Left hindlimb (tissue), 1 donor: Measurements from ENCODE around the gene PRR27.
"Not testable (repeated sequence)": the region's sequence is repeated elsewhere in the genome, so short reads cannot be mapped to it uniquely, and the experiment has no call there.

ENCODE experiments used
- DNase-seq: peaks from one replicate; pipeline ENCODE4 v3.0.0-alpha.2; 2018

PRR27 gene

GRCh38 chr4:70203601-70204000, 49.6 kb downstream of the PRR27 start:
- DNase-seq: no peak

- DNase-seq: not testable (repeated sequence)
Measured at GRCh38 chr4:70212752-70213151, 58.7 kb downstream of the PRR27 start.
